Astrocyte (in vitro differentiated cells and primary cell): ENCODE results near the gene RMND5A. TPM values are rescaled to one million over a fixed set of nuclear protein-coding genes. Genes with fewer than 3 reads are reported as not detected.
"Not testable (repeated sequence)": the region's sequence is repeated elsewhere in the genome, so short reads cannot be mapped to it uniquely, and the experiment has no call there.

Source experiments
- DNase-seq: peaks from one replicate; pipeline ENCODE4 v3.0.0-alpha.2; 2010; ENCODE audit warnings: low read depth
- FAIRE-seq: peaks from 2 replicates; lab custom pipeline; 2011; peaks lifted over from hg19 to GRCh38; lab: Jason Lieb, UNC
- H2AFZ ChIP-seq: 2 replicates; pipeline ENCODE4 v1.6.0; 2012; ENCODE audit warnings: low read depth, low read length, inconsistent platforms
- H3K27ac ChIP-seq: 2 replicates; pipeline ENCODE4 v1.5.1; 2011; ENCODE audit warnings: low read depth, low read length, inconsistent platforms
- H3K27me3 ChIP-seq: 2 replicates; pipeline ENCODE4 v1.6.0; 2011; ENCODE audit warnings: low read length, inconsistent platforms; ENCODE audit not compliant: insufficient read depth
- H3K36me3 ChIP-seq: 2 replicates; pipeline ENCODE4 v1.5.1; 2011; ENCODE audit warnings: low read length, inconsistent platforms; ENCODE audit not compliant: insufficient read depth
- H3K4me1 ChIP-seq: 2 replicates; pipeline ENCODE4 v1.5.1; 2011; ENCODE audit warnings: low read length, inconsistent platforms; ENCODE audit not compliant: insufficient read depth
- H3K4me2 ChIP-seq: 2 replicates; pipeline ENCODE4 v1.6.0; 2012; ENCODE audit warnings: low read length, inconsistent platforms
- H3K4me3 ChIP-seq: 2 replicates; pipeline ENCODE4 v1.5.1; 2011; ENCODE audit warnings: low read depth, mild to moderate bottlenecking, low read length, inconsistent platforms; ENCODE audit not compliant: insufficient read depth
- H3K79me2 ChIP-seq: 2 replicates; pipeline ENCODE4 v1.6.0; 2012; ENCODE audit warnings: mild to moderate bottlenecking, low read length, inconsistent platforms; ENCODE audit not compliant: insufficient read depth
- H3K9ac ChIP-seq: 2 replicates; pipeline ENCODE4 v1.6.0; 2012; ENCODE audit warnings: mild to moderate bottlenecking, low read length, inconsistent platforms
- H3K9me3 ChIP-seq: 2 replicates; pipeline ENCODE4 v1.5.1; 2012; ENCODE audit warnings: low read depth, mild to moderate bottlenecking, low read length, inconsistent platforms; ENCODE audit not compliant: insufficient read depth
- H4K20me1 ChIP-seq: 2 replicates; pipeline ENCODE4 v1.6.0; 2012; ENCODE audit warnings: low read length, inconsistent platforms; ENCODE audit not compliant: insufficient read depth
- H3K27ac Mint-ChIP-seq: one replicate; pipeline ENCODE4 v1.8.0; 2021; ENCODE audit warnings: mild to moderate bottlenecking, mixed read lengths; ENCODE audit not compliant: unreplicated experiment
- H3K27me3 Mint-ChIP-seq: one replicate; pipeline ENCODE4 v1.8.0; 2021; ENCODE audit warnings: low read depth, mixed read lengths; ENCODE audit not compliant: unreplicated experiment
- H3K36me3 Mint-ChIP-seq: one replicate; pipeline ENCODE4 v1.8.0; 2021; ENCODE audit warnings: low read depth, mixed read lengths; ENCODE audit not compliant: unreplicated experiment
- H3K4me1 Mint-ChIP-seq: one replicate; pipeline ENCODE4 v1.8.0; 2021; ENCODE audit warnings: low read depth, mixed read lengths; ENCODE audit not compliant: unreplicated experiment
- H3K4me3 Mint-ChIP-seq: one replicate; pipeline ENCODE4 v1.8.0; 2021; ENCODE audit warnings: mild to moderate bottlenecking, moderate library complexity, mixed read lengths; ENCODE audit not compliant: unreplicated experiment
- H3K9me3 Mint-ChIP-seq: one replicate; pipeline ENCODE4 v1.8.0; 2021; ENCODE audit warnings: mild to moderate bottlenecking, mixed read lengths; ENCODE audit not compliant: unreplicated experiment
- total RNA-seq: library from RNA; stranded (reverse); gene quantifications from 2 replicates; pipeline ENCODE4 v1.2.1, GENCODE V29; 2021

The RMND5A gene
- total RNA-seq, 1 donor from 2014 or later, result 33.6 TPM

GRCh38 chr2:86720540-86721320, 639 bp downstream of the RMND5A start:
- not testable (repeated sequence) for H3K36me3 Mint-ChIP-seq, H3K36me3 ChIP-seq, H3K9me3 Mint-ChIP-seq, H3K4me1 Mint-ChIP-seq, H3K79me2 ChIP-seq, H3K27me3 ChIP-seq, H3K9me3 ChIP-seq, H3K27me3 Mint-ChIP-seq, H4K20me1 ChIP-seq, FAIRE-seq, H2AFZ ChIP-seq, H3K4me1 ChIP-seq, H3K27ac Mint-ChIP-seq
- peak overlapping the region; percentile 84 for H3K4me2 ChIP-seq
- peak overlapping the region; percentile 65 for H3K4me3 ChIP-seq
- DNase-seq, result peak; percentile 30
- H3K9ac ChIP-seq, result peak overlapping the region; percentile 78
- H3K4me3 Mint-ChIP-seq, result peak overlapping the region; percentile 85
- peak overlapping the region; percentile 50 for H3K27ac ChIP-seq

DNA sequence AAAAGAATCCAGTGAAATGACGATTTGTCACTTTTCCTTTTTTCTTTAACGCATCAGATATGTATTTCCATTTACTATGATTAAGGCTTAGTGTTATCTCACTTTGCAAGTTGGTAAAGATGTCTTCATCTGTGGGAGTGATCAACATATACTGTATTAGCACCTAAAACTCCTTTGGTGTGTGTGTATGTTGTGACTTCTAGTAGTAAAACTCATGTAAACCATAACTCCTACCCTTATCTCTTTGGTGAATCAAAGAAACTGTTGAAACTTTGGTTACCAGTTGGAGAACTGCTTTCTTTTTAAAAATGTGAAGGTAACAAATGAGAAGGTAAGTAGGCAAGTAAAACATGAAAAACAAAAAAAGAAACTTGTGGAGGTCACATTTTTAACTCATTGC, 5.6 kb downstream of the RMND5A start:
- H4K20me1 ChIP-seq, result not testable (repeated sequence)

GRCh38 chr2:86732040-86732525, 12.0 kb downstream of the RMND5A start:
- H3K27ac Mint-ChIP-seq, H3K36me3 Mint-ChIP-seq, H3K27me3 ChIP-seq, H3K27ac ChIP-seq, H2AFZ ChIP-seq, H3K9me3 ChIP-seq, H3K9me3 Mint-ChIP-seq, H3K4me1 Mint-ChIP-seq, H3K36me3 ChIP-seq, H3K4me1 ChIP-seq, H3K27me3 Mint-ChIP-seq, H3K4me3 Mint-ChIP-seq, FAIRE-seq, H3K4me3 ChIP-seq, H4K20me1 ChIP-seq, H3K4me2 ChIP-seq, H3K79me2 ChIP-seq, H3K9ac ChIP-seq, DNase-seq: not testable (repeated sequence)

More for the DNA sequence above, 5.6 kb downstream of the RMND5A start:
- H3K4me1 ChIP-seq, H3K79me2 ChIP-seq, H3K4me3 ChIP-seq, H3K4me2 ChIP-seq, H3K9me3 Mint-ChIP-seq, H3K27ac Mint-ChIP-seq, H2AFZ ChIP-seq, H3K27ac ChIP-seq, FAIRE-seq, H3K36me3 Mint-ChIP-seq, H3K27me3 Mint-ChIP-seq, H3K36me3 ChIP-seq, H3K4me3 Mint-ChIP-seq, H3K9ac ChIP-seq, H3K4me1 Mint-ChIP-seq, H3K9me3 ChIP-seq, H3K27me3 ChIP-seq, DNase-seq: not testable (repeated sequence)

- H3K36me3 ChIP-seq, H3K9me3 Mint-ChIP-seq, H3K27ac Mint-ChIP-seq: not testable (repeated sequence)
Measured at GRCh38 chr2:86732837-86733236, 12.7 kb downstream of the RMND5A start.

GRCh38 chr2:86733528-86733927, 13.4 kb downstream of the RMND5A start:
- H3K4me1 Mint-ChIP-seq, H3K4me2 ChIP-seq, H3K9me3 ChIP-seq, H3K4me1 ChIP-seq, H3K36me3 Mint-ChIP-seq, H3K4me3 ChIP-seq, H3K27me3 ChIP-seq, H3K79me2 ChIP-seq, H3K27ac ChIP-seq, H3K27me3 Mint-ChIP-seq, FAIRE-seq, DNase-seq, H3K36me3 ChIP-seq, H3K4me3 Mint-ChIP-seq, H4K20me1 ChIP-seq, H3K9ac ChIP-seq, H2AFZ ChIP-seq, H3K9me3 Mint-ChIP-seq, H3K27ac Mint-ChIP-seq: not testable (repeated sequence)

More at GRCh38 chr2:86732837-86733236, 12.7 kb downstream of the RMND5A start:
- H4K20me1 ChIP-seq, H3K9me3 ChIP-seq, H3K36me3 Mint-ChIP-seq, H3K27me3 Mint-ChIP-seq, DNase-seq, H3K79me2 ChIP-seq, H3K4me1 Mint-ChIP-seq, H3K27ac ChIP-seq, H3K4me1 ChIP-seq, H3K4me2 ChIP-seq, H2AFZ ChIP-seq, H3K9ac ChIP-seq, H3K4me3 Mint-ChIP-seq, H3K27me3 ChIP-seq, FAIRE-seq, H3K4me3 ChIP-seq: not testable (repeated sequence)

- H3K27me3 Mint-ChIP-seq, H3K27me3 ChIP-seq, H3K9me3 ChIP-seq, H3K9me3 Mint-ChIP-seq, H3K4me1 ChIP-seq, H3K27ac Mint-ChIP-seq, H3K4me3 Mint-ChIP-seq, H3K4me2 ChIP-seq, H3K9ac ChIP-seq, H3K4me3 ChIP-seq, H3K36me3 Mint-ChIP-seq, H4K20me1 ChIP-seq, H3K36me3 ChIP-seq, H2AFZ ChIP-seq, H3K79me2 ChIP-seq, H3K27ac ChIP-seq, H3K4me1 Mint-ChIP-seq, FAIRE-seq: not testable (repeated sequence)
- DNase-seq, result peak; percentile 23
Measured at GRCh38 chr2:86734896-86735295, 14.8 kb downstream of the RMND5A start.
